GM23338 (cell line): ENCODE data around the gene RAB11FIP3. TPM values are rescaled to one million over a fixed set of nuclear protein-coding genes. Genes with fewer than 3 reads are reported as not detected.

Experiments used
- ATAC-seq: fragments of 200-7000 bp; cut with Tn5 transposase; 3 replicates; pipeline ENCODE4 v1.9.1; 2020
- DNase-seq: peaks from one replicate; pipeline ENCODE4 v3.0.0-alpha.2; 2015; ENCODE audit warnings: low spot score
- H2AFZ ChIP-seq: fragments of 200-600 bp; sonication (generic); 2 replicates; pipeline ENCODE4 v1.8.0; 2016; ENCODE audit warnings: antibody characterized with exemption, mild to moderate bottlenecking, moderate library complexity
- H3F3A ChIP-seq: fragments of 200-600 bp; sonication (generic); replicated peaks from 2 replicates; pipeline ENCODE4 v1.8.0; 2017; ENCODE audit warnings: antibody characterized with exemption, mixed run types, low read depth
- H3K27ac ChIP-seq: fragments of 200-600 bp; sonication (generic); 2 replicates; pipeline ENCODE4 v1.6.1; 2016; ENCODE audit warnings: low read depth
- H3K27me3 ChIP-seq: fragments of 200-600 bp; sonication (generic); 2 replicates; pipeline ENCODE4 v1.8.0; 2016; ENCODE audit warnings: mild to moderate bottlenecking, mixed run types, moderate library complexity; ENCODE audit not compliant: insufficient read depth
- H3K36me3 ChIP-seq: fragments of 200-600 bp; sonication (generic); 2 replicates; pipeline ENCODE4 v1.8.0; 2016; ENCODE audit warnings: mild to moderate bottlenecking; ENCODE audit not compliant: insufficient read depth
- H3K4me1 ChIP-seq: fragments of 200-600 bp; sonication (generic); 2 replicates; pipeline ENCODE4 v1.8.0; 2016; ENCODE audit warnings: mild to moderate bottlenecking, moderate library complexity; ENCODE audit not compliant: insufficient read depth
- H3K4me2 ChIP-seq: fragments of 200-600 bp; sonication (generic); 2 replicates; pipeline ENCODE4 v1.7.1; 2017; ENCODE audit warnings: mixed run types
- H3K4me3 ChIP-seq: fragments of 200-600 bp; sonication (generic); 2 replicates; pipeline ENCODE4 v1.6.1; 2016; ENCODE audit warnings: mixed run types
- H3K79me2 ChIP-seq: fragments of 200-600 bp; sonication (generic); replicated peaks from 2 replicates; pipeline ENCODE4 v1.8.0; 2017; ENCODE audit warnings: mild to moderate bottlenecking; ENCODE audit not compliant: insufficient read depth
- H3K9me2 ChIP-seq: fragments of 200-600 bp; sonication (generic); 2 replicates; pipeline ENCODE4 v1.8.0; 2017; ENCODE audit not compliant: insufficient read depth
- H4K20me1 ChIP-seq: fragments of 200-600 bp; sonication (generic); replicated peaks from 2 replicates; pipeline ENCODE4 v1.8.0; 2017; ENCODE audit warnings: mild to moderate bottlenecking; ENCODE audit not compliant: insufficient read depth
- H3K27ac Mint-ChIP-seq: 2 replicates; pipeline ENCODE4 v1.8.0; 2020; ENCODE audit warnings: inconsistent platforms, mild to moderate bottlenecking, moderate library complexity, mixed read lengths
- H3K27me3 Mint-ChIP-seq: 3 replicates; pipeline ENCODE4 v1.8.0; 2022; ENCODE audit warnings: low read depth, mild to moderate bottlenecking, moderate library complexity, mixed read lengths, inconsistent platforms; ENCODE audit not compliant: insufficient read depth, poor library complexity
- H3K36me3 Mint-ChIP-seq: 3 replicates; pipeline ENCODE4 v1.8.0; 2021; ENCODE audit warnings: low read depth, mild to moderate bottlenecking, inconsistent platforms, moderate library complexity, mixed read lengths
- H3K4me1 Mint-ChIP-seq: 3 replicates; pipeline ENCODE4 v1.8.0; 2020; ENCODE audit warnings: mild to moderate bottlenecking, inconsistent platforms, mixed read lengths
- H3K4me3 Mint-ChIP-seq: 3 replicates; pipeline ENCODE4 v1.8.0; 2021; ENCODE audit warnings: moderate library complexity, mild to moderate bottlenecking, inconsistent platforms, mixed read lengths
- H3K9me3 Mint-ChIP-seq: 3 replicates; pipeline ENCODE4 v1.8.0; 2020; ENCODE audit warnings: moderate library complexity, mild to moderate bottlenecking, inconsistent platforms, mixed read lengths
- CREB1 ChIP-seq: fragments of 250-450 bp; sonication (Bioruptor Pico); IDR thresholded peaks from 2 replicates; pipeline ENCODE4 v1.5.0; 2020; ENCODE audit warnings: low read depth, mild to moderate bottlenecking, moderate library complexity
- EZH2 ChIP-seq: fragments of 200-600 bp; sonication (generic); IDR thresholded peaks from one replicate; pipeline ENCODE4 v1.8.0; 2017; ENCODE audit warnings: antibody characterized with exemption, mild to moderate bottlenecking, low read depth; ENCODE audit not compliant: unreplicated experiment
- EZH2phosphoT487 ChIP-seq: fragments of 200-600 bp; sonication (generic); IDR thresholded peaks from one replicate; pipeline ENCODE4 v1.8.1; 2018; ENCODE audit warnings: antibody characterized with exemption; ENCODE audit not compliant: unreplicated experiment
- NANOG ChIP-seq: IDR thresholded peaks from 2 replicates; pipeline ENCODE4 v1.6.1; 2016; ENCODE audit warnings: antibody characterized with exemption, borderline replicate concordance
- POLR2AphosphoS5 ChIP-seq: IDR thresholded peaks from 2 replicates; pipeline ENCODE4 v1.6.1; 2016; ENCODE audit warnings: antibody characterized with exemption, low read depth
- STAT1 ChIP-seq: IDR thresholded peaks from one replicate; pipeline ENCODE4 v1.6.1; 2016; ENCODE audit warnings: antibody characterized with exemption; ENCODE audit not compliant: unreplicated experiment
- ZNF331 ChIP-seq: fragments of 250-450 bp; sonication (Bioruptor Pico); IDR thresholded peaks from 2 replicates; pipeline ENCODE4 v1.5.0; 2020; ENCODE audit warnings: low read depth, mild to moderate bottlenecking, moderate library complexity
- polyA plus RNA-seq: library from polyadenylated mRNA; unstranded; fragments of >200 nt; fragmentation: Nextera tagmentation; extraction: Ambion mirVana; gene quantifications from 2 replicates; pipeline ENCODE4 v1.2.1, GENCODE V29; 2016
- total RNA-seq: library from RNA; depleted of rRNA; stranded (reverse); fragments of >200 nt; shearing (Covaris generic); gene quantifications from 2 replicates; pipeline ENCODE4 v1.2.3, GENCODE V29; 2014
- TF ChIP-seq, protein P1 (sequence below), 2 experiments: fragments of 200-600 bp in 1 of 2; sonication (generic) in 1 of 2; conservative IDR thresholded peaks; 2 replicates each; pipeline versions ENCODE4 v1.5.1 to v1.6.1; 2016 to 2017; ENCODE audit warnings: antibody characterized with exemption in 2 of 2, low read depth in 2 of 2, mild to moderate bottlenecking in 2 of 2, moderate library complexity in 1 of 2
- TF ChIP-seq, protein P2 (sequence below): IDR thresholded peaks from 2 replicates; pipeline ENCODE4 v1.6.1; 2016; ENCODE audit warnings: antibody characterized with exemption
- TF ChIP-seq, protein P3 (sequence below): IDR thresholded peaks from one replicate; pipeline ENCODE4 v1.6.1; 2018; ENCODE audit warnings: antibody characterized with exemption; ENCODE audit not compliant: unreplicated experiment

RAB11FIP3 gene
- total and polyA plus RNA-seq, 2 experiments from 2014 or later: 3.2 to 29.2 TPM

DNA sequence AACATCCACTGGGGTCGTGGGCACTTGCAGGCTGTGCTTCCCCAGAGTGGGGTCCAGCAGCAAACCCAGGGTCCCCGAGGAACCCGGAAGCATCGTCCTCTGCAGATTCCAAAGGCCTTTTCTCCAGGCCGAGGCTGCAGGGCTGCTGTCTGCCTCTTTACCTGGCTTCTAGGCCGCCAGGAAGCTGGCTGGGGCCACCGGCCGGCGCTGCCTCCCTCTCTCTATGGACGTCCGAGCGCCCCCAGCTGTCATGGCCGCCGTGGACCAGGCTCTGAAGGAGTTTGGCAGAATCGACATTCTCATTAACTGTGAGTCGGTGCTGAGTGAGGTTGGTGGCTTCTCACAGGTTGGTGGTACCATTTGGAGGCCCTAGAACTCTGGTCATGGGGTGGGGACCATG is 18.2 kb upstream of the RAB11FIP3 start:
- Histone ChIP-seq H3K4me3 (no peak overlapping the region), H4K20me1 (no peaks in the 10 kb centered on the region), H3K9me2 (no peaks in the 10 kb centered on the region), H3K36me3 (no peaks in the 10 kb centered on the region; the same call in 1 of the 2 replicates), H3K27ac (no peak overlapping the region), H3K27me3 (no peaks in the 10 kb centered on the region), H3K79me2 (peaks cover 5% of the 10 kb centered on the region; the same call in 1 of the 2 replicates), H3K4me2 (no peak overlapping the region), H3F3A (0 out of 2 replicates have a peak, but pooled peaks cover 8% of the 10 kb centered on the region), H3K4me1 (no peaks in the 10 kb centered on the region), H2AFZ (no peak overlapping the region)
- no peaks in the 10 kb centered on the region; the same call in 2 of the 3 replicates for H3K9me3 Mint-ChIP-seq
- no peak for DNase-seq
- peaks cover 2% of the 10 kb centered on the region for H3K27me3 Mint-ChIP-seq
- H3K36me3 Mint-ChIP-seq: no peaks in the 10 kb centered on the region
- no peaks in the 10 kb centered on the region for H3K4me1 Mint-ChIP-seq
- H3K27ac Mint-ChIP-seq: no peak overlapping the region
- TF ChIP-seq, protein P1, sequence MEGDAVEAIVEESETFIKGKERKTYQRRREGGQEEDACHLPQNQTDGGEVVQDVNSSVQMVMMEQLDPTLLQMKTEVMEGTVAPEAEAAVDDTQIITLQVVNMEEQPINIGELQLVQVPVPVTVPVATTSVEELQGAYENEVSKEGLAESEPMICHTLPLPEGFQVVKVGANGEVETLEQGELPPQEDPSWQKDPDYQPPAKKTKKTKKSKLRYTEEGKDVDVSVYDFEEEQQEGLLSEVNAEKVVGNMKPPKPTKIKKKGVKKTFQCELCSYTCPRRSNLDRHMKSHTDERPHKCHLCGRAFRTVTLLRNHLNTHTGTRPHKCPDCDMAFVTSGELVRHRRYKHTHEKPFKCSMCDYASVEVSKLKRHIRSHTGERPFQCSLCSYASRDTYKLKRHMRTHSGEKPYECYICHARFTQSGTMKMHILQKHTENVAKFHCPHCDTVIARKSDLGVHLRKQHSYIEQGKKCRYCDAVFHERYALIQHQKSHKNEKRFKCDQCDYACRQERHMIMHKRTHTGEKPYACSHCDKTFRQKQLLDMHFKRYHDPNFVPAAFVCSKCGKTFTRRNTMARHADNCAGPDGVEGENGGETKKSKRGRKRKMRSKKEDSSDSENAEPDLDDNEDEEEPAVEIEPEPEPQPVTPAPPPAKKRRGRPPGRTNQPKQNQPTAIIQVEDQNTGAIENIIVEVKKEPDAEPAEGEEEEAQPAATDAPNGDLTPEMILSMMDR (conservative IDR thresholded peaks at IDR 0.05; ENCODE audit: low read depth in 2 of 2): peak in 1 of 2 experiments; percentile 35; a peak in 2 of 4 replicates
- no peak for TF ChIP-seq CREB1 (CRISPR knock-in tag)
- H3K4me3 Mint-ChIP-seq: no peak overlapping the region
- peak; percentile 30 for ATAC-seq

DNA sequence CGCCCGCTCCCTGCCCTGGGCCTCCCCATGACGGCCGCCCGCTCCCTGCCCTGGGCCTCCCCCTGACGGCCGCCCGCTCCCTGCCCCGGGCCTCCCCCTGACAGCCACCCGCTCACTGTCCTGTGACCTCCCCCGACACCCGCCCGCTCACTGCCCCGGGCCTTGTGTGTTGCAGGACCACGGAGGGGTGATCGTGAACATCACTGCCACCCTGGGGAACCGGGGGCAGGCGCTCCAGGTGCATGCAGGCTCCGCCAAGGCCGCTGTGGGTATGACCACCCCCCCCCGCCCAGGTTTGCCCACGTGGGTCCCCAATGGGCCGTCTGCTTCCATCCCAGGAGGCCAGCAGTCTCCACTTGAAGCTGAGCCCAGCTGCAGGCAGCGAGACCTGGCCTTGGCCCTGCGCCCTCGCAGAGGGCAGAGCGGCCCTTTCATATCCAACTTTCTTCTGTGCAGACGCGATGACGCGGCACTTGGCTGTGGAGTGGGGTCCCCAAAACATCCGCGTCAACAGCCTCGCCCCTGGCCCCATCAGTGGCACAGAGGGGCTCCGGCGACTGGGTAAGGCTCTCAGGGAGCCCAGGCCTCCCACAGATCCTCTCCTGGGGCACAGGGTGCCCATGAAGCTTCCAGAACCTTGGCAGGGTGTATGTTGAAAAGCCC is 14.8 kb upstream of the RAB11FIP3 start:
- no peaks in the 10 kb centered on the region for H3K9me2 ChIP-seq
- ATAC-seq (no peak), DNase-seq (no peak)
- no peaks in the 10 kb centered on the region for H3K27me3 ChIP-seq
- H3K27ac Mint-ChIP-seq: no peak overlapping the region
- no peaks in the 10 kb centered on the region for H3K4me1 ChIP-seq
- H2AFZ ChIP-seq: no peak overlapping the region
- no peaks in the 10 kb centered on the region for H3K4me1 Mint-ChIP-seq
- 0 out of 2 replicates have a peak, but pooled peaks cover 2% of the 10 kb centered on the region for H3F3A ChIP-seq
- peaks cover 8% of the 10 kb centered on the region for H3K27me3 Mint-ChIP-seq
- no peak overlapping the region for H3K4me3 ChIP-seq
- H3K4me3 Mint-ChIP-seq: no peak overlapping the region
- no peaks in the 10 kb centered on the region for H4K20me1 ChIP-seq
- no peak overlapping the region for H3K4me2 ChIP-seq
- no peak overlapping the region for H3K27ac ChIP-seq
- TF ChIP-seq POLR2AphosphoS5 (no peak), NANOG (no peak), EZH2phosphoT487 (no peak), EZH2 (no peak), STAT1 (no peak), ZNF331 (no peak)
- TF ChIP-seq, protein P1 (conservative IDR thresholded peaks at IDR 0.05; ENCODE audit: low read depth in 2 of 2): no peak
- TF ChIP-seq, protein P2, sequence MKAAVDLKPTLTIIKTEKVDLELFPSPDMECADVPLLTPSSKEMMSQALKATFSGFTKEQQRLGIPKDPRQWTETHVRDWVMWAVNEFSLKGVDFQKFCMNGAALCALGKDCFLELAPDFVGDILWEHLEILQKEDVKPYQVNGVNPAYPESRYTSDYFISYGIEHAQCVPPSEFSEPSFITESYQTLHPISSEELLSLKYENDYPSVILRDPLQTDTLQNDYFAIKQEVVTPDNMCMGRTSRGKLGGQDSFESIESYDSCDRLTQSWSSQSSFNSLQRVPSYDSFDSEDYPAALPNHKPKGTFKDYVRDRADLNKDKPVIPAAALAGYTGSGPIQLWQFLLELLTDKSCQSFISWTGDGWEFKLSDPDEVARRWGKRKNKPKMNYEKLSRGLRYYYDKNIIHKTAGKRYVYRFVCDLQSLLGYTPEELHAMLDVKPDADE: no peak
- TF ChIP-seq, protein P3, sequence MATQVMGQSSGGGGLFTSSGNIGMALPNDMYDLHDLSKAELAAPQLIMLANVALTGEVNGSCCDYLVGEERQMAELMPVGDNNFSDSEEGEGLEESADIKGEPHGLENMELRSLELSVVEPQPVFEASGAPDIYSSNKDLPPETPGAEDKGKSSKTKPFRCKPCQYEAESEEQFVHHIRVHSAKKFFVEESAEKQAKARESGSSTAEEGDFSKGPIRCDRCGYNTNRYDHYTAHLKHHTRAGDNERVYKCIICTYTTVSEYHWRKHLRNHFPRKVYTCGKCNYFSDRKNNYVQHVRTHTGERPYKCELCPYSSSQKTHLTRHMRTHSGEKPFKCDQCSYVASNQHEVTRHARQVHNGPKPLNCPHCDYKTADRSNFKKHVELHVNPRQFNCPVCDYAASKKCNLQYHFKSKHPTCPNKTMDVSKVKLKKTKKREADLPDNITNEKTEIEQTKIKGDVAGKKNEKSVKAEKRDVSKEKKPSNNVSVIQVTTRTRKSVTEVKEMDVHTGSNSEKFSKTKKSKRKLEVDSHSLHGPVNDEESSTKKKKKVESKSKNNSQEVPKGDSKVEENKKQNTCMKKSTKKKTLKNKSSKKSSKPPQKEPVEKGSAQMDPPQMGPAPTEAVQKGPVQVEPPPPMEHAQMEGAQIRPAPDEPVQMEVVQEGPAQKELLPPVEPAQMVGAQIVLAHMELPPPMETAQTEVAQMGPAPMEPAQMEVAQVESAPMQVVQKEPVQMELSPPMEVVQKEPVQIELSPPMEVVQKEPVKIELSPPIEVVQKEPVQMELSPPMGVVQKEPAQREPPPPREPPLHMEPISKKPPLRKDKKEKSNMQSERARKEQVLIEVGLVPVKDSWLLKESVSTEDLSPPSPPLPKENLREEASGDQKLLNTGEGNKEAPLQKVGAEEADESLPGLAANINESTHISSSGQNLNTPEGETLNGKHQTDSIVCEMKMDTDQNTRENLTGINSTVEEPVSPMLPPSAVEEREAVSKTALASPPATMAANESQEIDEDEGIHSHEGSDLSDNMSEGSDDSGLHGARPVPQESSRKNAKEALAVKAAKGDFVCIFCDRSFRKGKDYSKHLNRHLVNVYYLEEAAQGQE: no peak
- H3K36me3 ChIP-seq: no peaks in the 10 kb centered on the region
- no peaks in the 10 kb centered on the region for H3K79me2 ChIP-seq
- no peaks in the 10 kb centered on the region for H3K36me3 Mint-ChIP-seq
- H3K9me3 Mint-ChIP-seq: no peaks in the 10 kb centered on the region; the same call in 2 of the 3 replicates
